Measurements from ENCODE around the gene RAPGEF4. TPM values are rescaled to one million over a fixed set of nuclear protein-coding genes. Genes with fewer than 3 reads are reported as not detected.

The RAPGEF4 gene
- total and polyA plus RNA-seq, 2 of the 8 experiments (the other 6 are each of a cell fraction or from before 2014, with no cell fraction given): 1.2 to 2.6 TPM

GRCh38 chr2:172806996-172807395 lies 71.4 kb downstream of the RAPGEF4 start:
- Histone ChIP-seq H3K27me3 (replicated peaks in 1 of 4; ENCODE audit: control insufficient read depth in 3 of 4, extremely low read depth in 1 of 4, insufficient read depth in 3 of 4, low read length in 3 of 4) (no peaks in the 10 kb centered on the region), H2BK5ac (ENCODE audit: low read depth, low read length) (no peak overlapping the region), H3K4me3 (ENCODE audit: extremely low read depth in 1 of 4, insufficient read depth in 2 of 4, low read depth in 3 of 4, low read length in 4 of 4) (no peak overlapping the region), H4K5ac (ENCODE audit: insufficient read length, low read depth, low read length) (no peak overlapping the region), H3K27ac (ENCODE audit: low read depth, low read length) (no peak overlapping the region), H2AK5ac (ENCODE audit: low read depth, low read length) (no peak overlapping the region), H3K56ac (replicated peaks; ENCODE audit: insufficient read length, low read depth, low read length) (no peak overlapping the region), H3K9me3 (ENCODE audit: insufficient read depth in 2 of 2, low read depth in 1 of 2, low read length in 1 of 2) (peaks cover 10 to 13% of the 10 kb centered on the region in 2 experiments), H3K4me2 (ENCODE audit: insufficient read depth in 1 of 2, low read depth in 2 of 2, low read length in 2 of 2) (no peak overlapping the region), H3K18ac (ENCODE audit: extremely low read depth, low read length) (no peak overlapping the region), H3K79me2 (ENCODE audit: control insufficient read depth in 1 of 2, insufficient read depth in 2 of 2, low read length in 2 of 2) (no peaks in the 10 kb centered on the region), H4K20me1 (replicated peaks in 1 of 2; ENCODE audit: control insufficient read depth in 1 of 2, insufficient read depth in 2 of 2, low read length in 2 of 2) (no peaks in the 10 kb centered on the region), H2BK120ac (replicated peaks; ENCODE audit: low read depth, low read length) (no peak overlapping the region), H3K36me3 (ENCODE audit: control insufficient read depth in 2 of 4, insufficient read depth in 4 of 4, low read length in 3 of 4) (no peaks in the 10 kb centered on the region), H3K4me1 (replicated peaks in 1 of 4; ENCODE audit: control insufficient read depth in 3 of 4, insufficient read depth in 4 of 4, low read length in 3 of 4) (no peaks in the 10 kb centered on the region), H3K4ac (replicated peaks; ENCODE audit: insufficient read length, low read depth, low read length) (no peak overlapping the region), H2BK12ac (ENCODE audit: low read depth, low read length) (no peak overlapping the region), H3K9ac (replicated peaks in 1 of 4; ENCODE audit: extremely low read depth in 1 of 4, low read depth in 3 of 4, low read length in 3 of 4) (no peak overlapping the region), H3K79me1 (ENCODE audit: low read depth, low read length) (no peaks in the 10 kb centered on the region), H4K8ac (ENCODE audit: extremely low read depth, insufficient read depth, low read length) (no peak overlapping the region), H3K23me2 (ENCODE audit: low read depth, low read length) (no peaks in the 10 kb centered on the region; the same call in 1 of the 2 replicates), H4K91ac (replicated peaks; ENCODE audit: insufficient read length, low read length) (no peak overlapping the region), H2BK15ac (ENCODE audit: low read length) (no peak overlapping the region), H3K23ac (ENCODE audit: insufficient read length) (no peak overlapping the region), H3K14ac (ENCODE audit: insufficient read length) (no peak overlapping the region), H2AFZ (ENCODE audit: low read length) (peak overlapping the region; percentile 27; the same call in 1 of the 2 replicates), H2BK20ac (ENCODE audit: low read length) (no peak overlapping the region)
- POLR2A ChIA-PET (ENCODE audit: partially characterized antibody): no interaction called here
- 88% methylated on average over 6 of the region's 6 CpGs; no CpG with 5 or more reads in 1 of the 2 experiments for WGBS, 2 experiments (ENCODE audit: extremely low coverage in 1 of 2, insufficient coverage in 1 of 2, insufficient read length in 1 of 2, insufficient replicate concordance in 2 of 2, low coverage in 1 of 2, low lambda C conversion rate in 2 of 2, missing lambda C conversion rate in 1 of 2)
- CTCF ChIA-PET (ENCODE audit: partially characterized antibody): interaction anchor here (0.6 to 3.3 kb wide), 24 partner anchors 8 to 686 kb away, joined by 3 to 27 read pairs (median 4); no protein-coding TSS in a partner anchor
- FAIRE-seq (no peak), DNase-seq (ENCODE audit: low read depth in 1 of 2, low spot score in 2 of 2) (no peak)
- TF ChIP-seq TAF1 (IDR thresholded peaks at IDR 0.05; ENCODE audit: low read depth, low read length): no peak
- no peak for TF ChIP-seq KDM5A (IDR thresholded peaks at IDR 0.05; ENCODE audit: low read length)
- no peak for TF ChIP-seq ASH2L (IDR thresholded peaks at IDR 0.05; ENCODE audit: low read length)
- TF ChIP-seq POLR2AphosphoS5 (IDR thresholded peaks at IDR 0.05; ENCODE audit: low read depth, low read length): no peak
- TF ChIP-seq MAFK (IDR thresholded peaks at IDR 0.05; ENCODE audit: low read depth, low read length): no peak
- no peak for TF ChIP-seq TCF12 (IDR thresholded peaks at IDR 0.05; ENCODE audit: low read depth, low read length)
- no peak for TF ChIP-seq POU5F1 (IDR thresholded peaks at IDR 0.05; ENCODE audit: low read depth, low read length)
- no peak for TF ChIP-seq YY1 (IDR thresholded peaks at IDR 0.05; ENCODE audit: low read depth, low read length)
- no peak for TF ChIP-seq BCL11A (IDR thresholded peaks at IDR 0.05; ENCODE audit: low read depth in 2 of 2, low read length in 2 of 2)
- no peak for TF ChIP-seq SP2 (IDR thresholded peaks at IDR 0.05; ENCODE audit: low read length)
- TF ChIP-seq SP4 (IDR thresholded peaks at IDR 0.05; ENCODE audit: low read length): no peak
- TF ChIP-seq ATF2 (IDR thresholded peaks at IDR 0.05; ENCODE audit: low read length): no peak
- TF ChIP-seq CREB1 (IDR thresholded peaks at IDR 0.05): no peak
- no peak for TF ChIP-seq BRCA1 (IDR thresholded peaks at IDR 0.05; ENCODE audit: low read depth, low read length)
- TF ChIP-seq CEBPB (IDR thresholded peaks at IDR 0.05; ENCODE audit: low read depth, low read length): no peak
- no peak for TF ChIP-seq SRF (IDR thresholded peaks at IDR 0.05; ENCODE audit: low read depth, low read length)

Data from H1 (cell line).